Esophagus squamous epithelium (tissue), 5 donors: ENCODE data around the gene MYOM3. TPM values are rescaled to one million over a fixed set of nuclear protein-coding genes. Genes with fewer than 3 reads are reported as not detected.

Experiments
- DNase-seq: peaks from one replicate; lab custom pipeline; 2025; lab: John Stamatoyannopoulos, UW
- H3K27ac ChIP-seq, 4 donors: fragments of 200-600 bp; sonication (generic); one replicate each; pipeline ENCODE4 v1.5.1; 2016 to 2019; ENCODE audit warnings: mild to moderate bottlenecking in 1 of 4
- H3K27me3 ChIP-seq, 4 donors: fragments of 200-600 bp; sonication (generic); 1 replicate in 3 of 4; 2 replicates in 1 of 4; pipeline versions ENCODE4 v1.5.1 to v1.6.0; 2017 to 2021; ENCODE audit warnings: antibody characterized with exemption in 1 of 4
- H3K36me3 ChIP-seq, 3 donors: fragments of 200-600 bp; sonication (generic); one replicate each; pipeline ENCODE4 v1.5.1; 2016 to 2019
- H3K4me1 ChIP-seq, 3 donors: fragments of 200-600 bp; sonication (generic); one replicate each; pipeline ENCODE4 v1.5.1; 2017 to 2019
- H3K4me3 ChIP-seq, 4 donors: fragments of 200-600 bp; sonication (generic); 1 replicate in 3 of 4; 2 replicates in 1 of 4; pipeline ENCODE4 v1.5.1; 2016 to 2019; ENCODE audit warnings: mild to moderate bottlenecking in 2 of 4, moderate library complexity in 1 of 4
- H3K9me3 ChIP-seq, 3 donors: fragments of 200-600 bp; sonication (generic); one replicate each; pipeline ENCODE4 v1.5.1; 2016 to 2019
- POLR2A ChIP-seq, 4 donors: fragments of 450-650 bp; IDR thresholded peaks; one replicate each; pipeline ENCODE4 v1.6.1; 2017; ENCODE audit warnings: antibody characterized with exemption in 4 of 4, mild to moderate bottlenecking in 4 of 4, moderate library complexity in 3 of 4
- WGBS, 2 donors: methylation state at CpG; one replicate each; pipeline ENCODE4 v1.1.5; 2018; 5-methylcytosine and 5-hydroxymethylcytosine counted together
- intact Hi-C: fragments of 100-400 bp; cut with DNase I; formaldehyde crosslinking; loops from one replicate; pipeline ENCODE4 v1.15.0; 2022
- total RNA-seq, 4 donors: library from RNA; depleted of rRNA; stranded (reverse); fragments of >200 nt; gene quantifications; one replicate each; pipeline ENCODE4 v1.1.0, GENCODE V29; 2016
- TF ChIP-seq, protein P1 (sequence below), 6 experiments: fragments of 450-650 bp in 4 of 6; fragments of 200-600 bp in 2 of 6; sonication (generic) in 2 of 6; IDR thresholded peaks; one replicate each; pipeline ENCODE4 v1.5.1; 2016 to 2019; ENCODE audit warnings: antibody characterized with exemption in 6 of 6, mild to moderate bottlenecking in 4 of 6, moderate library complexity in 4 of 6
- donor health status: DM: yes; HTN: yes; CAD: no.

Gene MYOM3
- total RNA-seq, 4 donors from 2014 or later: 0.30 to 1.1 (median 0.56) TPM

- intact Hi-C loops: no loop called here
- no peaks in the 10 kb centered on the region for H3K36me3 ChIP-seq
- H3K4me1 ChIP-seq: peaks cover 0 to 7% (median 2%) of the 10 kb centered on the region in 3 donors
- no peaks in the 10 kb centered on the region for H3K9me3 ChIP-seq
- H3K27ac ChIP-seq: no peak overlapping the region
- DNase-seq: no peak
- no peaks in the 10 kb centered on the region for H3K27me3 ChIP-seq
- TF ChIP-seq, protein P1, sequence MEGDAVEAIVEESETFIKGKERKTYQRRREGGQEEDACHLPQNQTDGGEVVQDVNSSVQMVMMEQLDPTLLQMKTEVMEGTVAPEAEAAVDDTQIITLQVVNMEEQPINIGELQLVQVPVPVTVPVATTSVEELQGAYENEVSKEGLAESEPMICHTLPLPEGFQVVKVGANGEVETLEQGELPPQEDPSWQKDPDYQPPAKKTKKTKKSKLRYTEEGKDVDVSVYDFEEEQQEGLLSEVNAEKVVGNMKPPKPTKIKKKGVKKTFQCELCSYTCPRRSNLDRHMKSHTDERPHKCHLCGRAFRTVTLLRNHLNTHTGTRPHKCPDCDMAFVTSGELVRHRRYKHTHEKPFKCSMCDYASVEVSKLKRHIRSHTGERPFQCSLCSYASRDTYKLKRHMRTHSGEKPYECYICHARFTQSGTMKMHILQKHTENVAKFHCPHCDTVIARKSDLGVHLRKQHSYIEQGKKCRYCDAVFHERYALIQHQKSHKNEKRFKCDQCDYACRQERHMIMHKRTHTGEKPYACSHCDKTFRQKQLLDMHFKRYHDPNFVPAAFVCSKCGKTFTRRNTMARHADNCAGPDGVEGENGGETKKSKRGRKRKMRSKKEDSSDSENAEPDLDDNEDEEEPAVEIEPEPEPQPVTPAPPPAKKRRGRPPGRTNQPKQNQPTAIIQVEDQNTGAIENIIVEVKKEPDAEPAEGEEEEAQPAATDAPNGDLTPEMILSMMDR (IDR thresholded peaks at IDR 0.05): no peak
- TF ChIP-seq POLR2A (IDR thresholded peaks at IDR 0.05): no peak
- H3K4me3 ChIP-seq: no peak overlapping the region
Measured at GRCh38 chr1:24085007-24085406, 26.9 kb downstream of the MYOM3 start.

- Histone ChIP-seq H3K4me1 (no peaks in the 10 kb centered on the region), H3K27me3 (no peaks in the 10 kb centered on the region), H3K4me3 (no peak overlapping the region), H3K9me3 (no peaks in the 10 kb centered on the region), H3K27ac (no peak overlapping the region), H3K36me3 (no peaks in the 10 kb centered on the region)
- WGBS, 2 donors: 76 to 82% methylated on average over 7 of the region's 7 CpGs
- TF ChIP-seq, protein P1 (IDR thresholded peaks at IDR 0.05): no peak
- TF ChIP-seq POLR2A (IDR thresholded peaks at IDR 0.05): no peak
- no peak for DNase-seq
- intact Hi-C loops: no loop called here
Measured at GRCh38 chr1:24084050-24084449, 27.9 kb downstream of the MYOM3 start.

DNA sequence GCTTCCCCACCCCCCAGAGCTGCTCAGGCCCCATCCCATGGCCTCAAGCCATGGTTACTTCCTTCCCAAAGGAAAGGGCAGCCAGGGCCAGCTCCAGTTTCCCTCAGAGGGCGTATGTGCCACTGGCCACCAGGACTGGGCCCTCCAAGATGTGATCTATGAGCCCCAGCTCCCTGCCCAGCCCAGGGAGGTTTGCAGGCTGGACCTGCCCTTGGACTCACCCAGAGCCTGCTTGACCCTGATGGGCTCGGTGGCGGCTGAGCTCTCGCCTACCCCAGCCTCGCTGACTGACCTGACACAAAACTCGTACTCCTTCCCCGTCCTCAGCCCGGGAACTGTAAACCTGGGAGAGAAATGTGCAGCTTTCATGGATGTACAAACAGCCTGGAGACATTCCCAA lies 29.6 kb downstream of the MYOM3 start:
- no peaks in the 10 kb centered on the region for H3K27me3 ChIP-seq
- DNase-seq: no peak
- no peak overlapping the region for H3K4me3 ChIP-seq
- TF ChIP-seq, protein P1 (IDR thresholded peaks at IDR 0.05): no peak
- no peak for TF ChIP-seq POLR2A (IDR thresholded peaks at IDR 0.05)
- no peaks in the 10 kb centered on the region for H3K36me3 ChIP-seq
- intact Hi-C loops: no loop called here
- H3K9me3 ChIP-seq: no peaks in the 10 kb centered on the region
- no peak overlapping the region for H3K27ac ChIP-seq
- no peaks in the 10 kb centered on the region for H3K4me1 ChIP-seq
- 60 to 97% methylated on average over 2 to 6 of the region's 8 CpGs for WGBS, 2 donors

GRCh38 chr1:24081190-24081589 lies 30.7 kb downstream of the MYOM3 start:
- H3K9me3 ChIP-seq: no peaks in the 10 kb centered on the region
- H3K27me3 ChIP-seq: no peaks in the 10 kb centered on the region
- TF ChIP-seq, protein P1 (IDR thresholded peaks at IDR 0.05): no peak
- DNase-seq: no peak
- no peak overlapping the region for H3K27ac ChIP-seq
- no peak overlapping the region for H3K4me3 ChIP-seq
- intact Hi-C loops: no loop called here
- H3K4me1 ChIP-seq: no peaks in the 10 kb centered on the region
- WGBS, 2 donors: 78 to 90% methylated on average over 4 to 5 of the region's 6 CpGs
- no peaks in the 10 kb centered on the region for H3K36me3 ChIP-seq

DNA sequence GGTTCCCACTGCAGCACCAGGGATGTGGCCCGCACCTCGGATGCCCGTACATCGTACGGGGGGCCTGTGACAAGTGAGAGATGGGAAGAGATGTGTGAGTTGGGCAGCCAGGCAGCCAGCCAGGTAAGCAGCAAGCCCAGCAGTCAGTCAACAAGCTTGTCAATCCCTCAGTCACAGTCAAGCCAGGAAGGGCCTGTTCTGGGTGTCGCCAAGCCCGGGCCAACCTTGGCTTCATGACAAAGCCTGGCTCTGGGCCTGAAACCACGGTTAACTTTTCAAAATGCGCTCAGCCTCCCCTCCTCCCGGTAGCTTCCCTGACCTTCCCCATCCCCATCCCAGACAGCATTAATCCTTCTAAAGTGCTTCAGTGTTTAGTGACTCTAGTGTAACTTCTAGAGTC lies 31.8 kb downstream of the MYOM3 start:
- no peak for TF ChIP-seq POLR2A (IDR thresholded peaks at IDR 0.05)
- TF ChIP-seq, protein P1 (IDR thresholded peaks at IDR 0.05): no peak
- H3K4me3 ChIP-seq: no peak overlapping the region
- intact Hi-C loops: no loop called here
- H3K27me3 ChIP-seq: no peaks in the 10 kb centered on the region
- DNase-seq: no peak
- no peak overlapping the region for H3K27ac ChIP-seq
- H3K4me1 ChIP-seq: no peaks in the 10 kb centered on the region
- no peaks in the 10 kb centered on the region for H3K9me3 ChIP-seq
- H3K36me3 ChIP-seq: no peaks in the 10 kb centered on the region
- WGBS, 2 donors: 36 to 65% methylated on average over 4 of the region's 10 CpGs
